Upper lobe of left lung (tissue), 4 donors: ENCODE data around the gene ZPLD1.

Source experiments
- CTCF ChIP-seq, 6 experiments: fragments of 450-650 bp in 4 of 6; fragments of 200-600 bp in 2 of 6; sonication (generic) in 2 of 6; IDR thresholded peaks; one replicate each; pipeline ENCODE4 v1.5.1; 2016 to 2019; ENCODE audit warnings: antibody characterized with exemption in 6 of 6
- POLR2A ChIP-seq, 4 donors: fragments of 450-650 bp; IDR thresholded peaks; one replicate each; pipeline ENCODE4 v1.5.1; 2016 to 2017; ENCODE audit warnings: antibody characterized with exemption in 4 of 4, mild to moderate bottlenecking in 2 of 4
- POLR2AphosphoS5 ChIP-seq, 2 donors: sonication (generic); formaldehyde crosslinking; IDR thresholded peaks; one replicate each; pipeline ENCODE4 v1.5.1; 2017; ENCODE audit warnings: antibody characterized with exemption in 2 of 2

GRCh38 chr3:102454181-102454580 is 19.4 kb downstream of the ZPLD1 start:
- TF ChIP-seq POLR2AphosphoS5 (IDR thresholded peaks at IDR 0.05) (no peak), CTCF (IDR thresholded peaks at IDR 0.05) (no peak), POLR2A (IDR thresholded peaks at IDR 0.05) (no peak)
